KMS-11 (cell line): ENCODE data around the gene MYH9.

Experiments
- H2AFZ ChIP-seq: fragments of 200-600 bp; sonication (generic); 2 replicates; pipeline ENCODE4 v1.6.1; 2016; ENCODE audit warnings: antibody characterized with exemption, mixed run types, low read depth
- H3K27ac ChIP-seq: fragments of 200-600 bp; sonication (generic); 2 replicates; pipeline ENCODE4 v1.6.1; 2016; ENCODE audit warnings: mild to moderate bottlenecking, mixed run types
- H3K27me3 ChIP-seq: fragments of 200-600 bp; sonication (generic); 2 replicates; pipeline ENCODE4 v1.6.1; 2017; ENCODE audit warnings: mild to moderate bottlenecking, low read depth, mixed run types, moderate library complexity; ENCODE audit not compliant: insufficient read depth
- H3K36me3 ChIP-seq: fragments of 200-600 bp; sonication (generic); 2 replicates; pipeline ENCODE4 v1.6.1; 2017; ENCODE audit warnings: mild to moderate bottlenecking, mixed run types; ENCODE audit not compliant: insufficient read depth
- H3K4me1 ChIP-seq: fragments of 200-600 bp; sonication (generic); 2 replicates; pipeline ENCODE4 v1.6.1; 2016; ENCODE audit warnings: mild to moderate bottlenecking, low read depth, mixed run types; ENCODE audit not compliant: poor library complexity, severe bottlenecking
- H3K4me2 ChIP-seq: fragments of 200-600 bp; sonication (generic); 2 replicates; pipeline ENCODE4 v1.7.0; 2016; ENCODE audit warnings: mild to moderate bottlenecking, mixed run types
- H3K4me3 ChIP-seq: fragments of 200-600 bp; sonication (generic); IDR thresholded peaks from 2 replicates; pipeline ENCODE4 v1.6.1; 2017; ENCODE audit warnings: low read depth, low read length, mixed read lengths; ENCODE audit not compliant: insufficient read depth
- H3K79me2 ChIP-seq: fragments of 200-600 bp; sonication (generic); 2 replicates; pipeline ENCODE4 v1.6.1; 2016; ENCODE audit warnings: low read depth, mixed run types; ENCODE audit not compliant: insufficient read depth
- H3K9ac ChIP-seq: fragments of 200-600 bp; sonication (generic); 2 replicates; pipeline ENCODE4 v1.6.1; 2016; ENCODE audit warnings: mild to moderate bottlenecking, mixed run types
- H4K20me1 ChIP-seq: fragments of 200-600 bp; sonication (generic); 2 replicates; pipeline ENCODE4 v1.6.1; 2016; ENCODE audit warnings: mild to moderate bottlenecking, mixed run types; ENCODE audit not compliant: insufficient read depth
- TF ChIP-seq, protein P1 (sequence below): fragments of 200-600 bp; sonication (generic); conservative IDR thresholded peaks from 2 replicates; pipeline ENCODE4 v1.6.1; 2017; ENCODE audit warnings: low read depth, mild to moderate bottlenecking, antibody characterized with exemption, low read length, moderate library complexity, mixed read lengths

Gene MYH9

DNA sequence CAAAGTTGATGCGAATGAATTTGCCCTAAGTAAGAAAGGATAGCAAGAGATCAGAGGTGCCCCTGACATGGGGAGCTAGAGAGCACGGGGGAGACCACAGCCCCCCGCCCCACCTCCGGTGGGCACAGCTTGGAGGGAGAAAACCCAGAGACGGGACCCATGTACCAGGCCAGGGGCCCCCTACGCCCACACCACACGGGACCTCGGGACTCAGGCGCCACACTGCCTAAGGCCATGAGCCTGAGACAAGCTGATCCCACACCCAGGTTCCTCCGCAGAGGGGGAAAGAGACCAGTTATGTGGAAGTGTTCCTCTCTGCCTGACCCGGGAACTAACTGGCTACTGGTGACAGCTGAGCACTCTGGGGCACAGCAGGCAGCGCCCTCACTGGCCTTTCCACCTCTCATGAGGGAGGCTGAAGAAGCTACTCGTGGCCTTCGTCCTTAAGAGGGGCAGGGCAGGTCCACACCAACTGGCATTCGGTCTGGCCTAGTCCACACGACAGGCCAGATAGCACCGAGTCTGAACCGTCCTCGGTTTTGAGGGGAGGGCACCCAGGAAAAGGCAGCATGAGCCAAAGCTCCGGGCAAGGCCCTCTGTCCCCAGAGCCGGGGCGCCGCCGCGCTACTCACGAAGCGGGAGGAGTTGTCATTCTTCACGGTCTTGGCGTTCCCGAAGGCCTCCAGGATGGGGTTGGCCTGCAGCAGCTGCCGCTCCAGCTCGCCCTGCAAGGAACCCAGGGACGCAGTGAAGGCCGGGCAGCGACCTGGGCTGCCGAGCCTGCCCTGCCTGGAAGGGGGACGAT, 65.8 kb downstream of the MYH9 start:
- no peaks in the 10 kb centered on the region for H3K27me3 ChIP-seq
- H2AFZ ChIP-seq, result no peak overlapping the region
- H3K9ac ChIP-seq, result no peak overlapping the region
- no peaks in the 10 kb centered on the region for H3K4me1 ChIP-seq
- H3K36me3 ChIP-seq, result peaks cover 9% of the 10 kb centered on the region; the same call in 1 of the 2 replicates
- no peak overlapping the region for H3K4me3 ChIP-seq
- H3K4me2 ChIP-seq, result no peak overlapping the region
- peaks cover 13% of the 10 kb centered on the region; the same call in 1 of the 2 replicates for H3K79me2 ChIP-seq
- H3K27ac ChIP-seq, result no peak overlapping the region
- no peaks in the 10 kb centered on the region for H4K20me1 ChIP-seq
- TF ChIP-seq, protein P1, sequence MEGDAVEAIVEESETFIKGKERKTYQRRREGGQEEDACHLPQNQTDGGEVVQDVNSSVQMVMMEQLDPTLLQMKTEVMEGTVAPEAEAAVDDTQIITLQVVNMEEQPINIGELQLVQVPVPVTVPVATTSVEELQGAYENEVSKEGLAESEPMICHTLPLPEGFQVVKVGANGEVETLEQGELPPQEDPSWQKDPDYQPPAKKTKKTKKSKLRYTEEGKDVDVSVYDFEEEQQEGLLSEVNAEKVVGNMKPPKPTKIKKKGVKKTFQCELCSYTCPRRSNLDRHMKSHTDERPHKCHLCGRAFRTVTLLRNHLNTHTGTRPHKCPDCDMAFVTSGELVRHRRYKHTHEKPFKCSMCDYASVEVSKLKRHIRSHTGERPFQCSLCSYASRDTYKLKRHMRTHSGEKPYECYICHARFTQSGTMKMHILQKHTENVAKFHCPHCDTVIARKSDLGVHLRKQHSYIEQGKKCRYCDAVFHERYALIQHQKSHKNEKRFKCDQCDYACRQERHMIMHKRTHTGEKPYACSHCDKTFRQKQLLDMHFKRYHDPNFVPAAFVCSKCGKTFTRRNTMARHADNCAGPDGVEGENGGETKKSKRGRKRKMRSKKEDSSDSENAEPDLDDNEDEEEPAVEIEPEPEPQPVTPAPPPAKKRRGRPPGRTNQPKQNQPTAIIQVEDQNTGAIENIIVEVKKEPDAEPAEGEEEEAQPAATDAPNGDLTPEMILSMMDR, result no peak

DNA sequence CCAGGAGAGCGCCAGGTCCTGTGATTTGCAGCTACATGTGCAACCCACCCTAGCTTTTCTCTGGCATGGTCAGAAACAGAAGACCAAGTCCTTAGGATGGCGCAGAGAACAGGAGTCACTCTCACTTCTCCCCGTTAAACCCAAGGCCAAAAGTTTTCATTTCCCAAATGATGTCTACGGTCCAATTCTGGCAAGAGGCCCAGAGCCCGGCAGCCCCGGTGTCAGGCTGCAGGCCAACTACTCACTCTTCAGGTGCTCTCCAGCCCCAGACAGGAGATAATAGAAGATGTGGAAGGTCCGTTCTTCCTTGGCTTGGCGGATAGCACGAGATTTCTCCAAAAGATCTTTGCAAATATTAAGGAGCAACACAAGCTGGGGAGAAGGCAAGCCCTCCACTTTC, 67.2 kb downstream of the MYH9 start:
- Histone ChIP-seq H3K27me3 (no peaks in the 10 kb centered on the region), H3K4me2 (no peak overlapping the region), H3K79me2 (peaks cover 7% of the 10 kb centered on the region; the same call in 1 of the 2 replicates), H3K27ac (no peak overlapping the region), H3K9ac (no peak overlapping the region), H2AFZ (no peak overlapping the region), H3K4me1 (no peaks in the 10 kb centered on the region), H4K20me1 (no peaks in the 10 kb centered on the region), H3K36me3 (peaks cover 9% of the 10 kb centered on the region; the same call in 1 of the 2 replicates), H3K4me3 (no peak overlapping the region)
- TF ChIP-seq, protein P1, result no peak

DNA sequence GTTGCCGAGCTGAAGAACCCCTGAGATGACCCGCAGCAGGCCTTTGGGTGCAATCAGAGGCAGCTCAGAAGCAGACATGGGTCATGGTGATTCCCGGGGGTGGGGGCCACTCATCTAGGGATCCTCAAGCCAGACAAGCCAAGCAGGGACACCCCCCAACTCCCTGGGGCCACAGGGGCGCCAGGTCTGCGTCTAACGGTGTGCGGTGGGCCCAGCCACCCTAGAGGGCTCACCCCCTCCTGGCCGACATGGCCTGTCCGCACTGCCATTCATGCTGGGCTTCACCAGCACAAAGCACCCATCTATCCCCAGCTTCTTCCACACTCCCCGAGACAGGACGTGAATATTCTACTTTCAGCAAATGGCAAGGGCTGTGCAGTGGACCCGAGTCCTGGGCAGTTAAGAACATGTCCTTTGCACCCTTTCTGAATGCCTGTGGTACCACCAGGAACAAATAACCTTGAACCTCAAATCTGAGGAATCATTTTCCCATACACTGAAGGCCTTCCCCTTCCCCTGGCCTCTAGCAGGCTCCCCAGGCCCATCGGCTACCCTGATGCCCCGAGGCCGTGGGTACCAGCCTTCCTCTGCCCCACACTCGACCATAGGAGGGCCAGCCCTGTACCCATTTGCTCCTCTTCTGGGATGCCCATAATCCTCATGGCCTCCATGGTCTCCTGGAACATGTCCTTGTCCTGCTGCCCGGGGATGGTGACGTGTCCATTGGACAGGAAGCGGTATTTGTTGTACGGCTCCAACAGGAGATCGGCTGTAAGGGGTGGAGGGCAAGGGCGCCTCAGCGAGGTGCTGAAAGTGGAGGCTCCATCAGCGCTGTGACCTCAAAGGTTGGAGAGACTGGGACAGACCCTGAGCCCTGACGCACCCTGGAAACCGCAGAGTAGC, 67.9 kb downstream of the MYH9 start:
- Histone ChIP-seq H3K4me2 (no peak overlapping the region), H3K27ac (no peak overlapping the region), H3K4me3 (no peak overlapping the region), H2AFZ (no peak overlapping the region), H3K36me3 (peaks cover 8% of the 10 kb centered on the region; the same call in 1 of the 2 replicates), H3K79me2 (peaks cover 7% of the 10 kb centered on the region; the same call in 1 of the 2 replicates), H3K27me3 (no peaks in the 10 kb centered on the region), H4K20me1 (no peaks in the 10 kb centered on the region), H3K9ac (no peak overlapping the region), H3K4me1 (no peaks in the 10 kb centered on the region)
- TF ChIP-seq, protein P1, result no peak

DNA sequence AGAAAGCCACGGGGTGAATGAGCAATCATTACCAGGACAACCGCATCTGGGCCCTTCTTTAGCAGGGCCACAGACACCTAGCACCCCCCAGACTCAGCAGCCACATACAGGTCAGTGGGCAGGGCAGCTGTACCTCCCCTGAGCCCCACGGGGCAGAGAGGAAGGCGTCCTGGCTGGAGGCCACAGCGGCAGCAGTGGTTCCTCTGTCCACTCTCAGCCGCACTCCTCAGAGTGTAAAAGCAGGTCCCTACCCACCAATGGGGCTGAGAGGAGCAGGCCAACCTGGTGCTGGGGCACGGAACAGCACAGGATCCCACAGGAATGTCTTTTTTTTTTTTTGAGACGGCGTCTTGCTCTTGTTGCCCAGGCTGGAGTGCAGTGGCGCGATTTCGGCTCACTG, 69.3 kb downstream of the MYH9 start:
- H3K4me1 ChIP-seq, result no peaks in the 10 kb centered on the region
- H3K9ac ChIP-seq, result no peak overlapping the region
- peaks cover 13% of the 10 kb centered on the region; the same call in 1 of the 2 replicates for H3K36me3 ChIP-seq
- no peak overlapping the region for H3K4me2 ChIP-seq
- H3K27ac ChIP-seq, result no peak overlapping the region
- no peak overlapping the region for H3K4me3 ChIP-seq
- no peaks in the 10 kb centered on the region for H4K20me1 ChIP-seq
- no peaks in the 10 kb centered on the region for H3K27me3 ChIP-seq
- TF ChIP-seq, protein P1, result no peak
- no peak overlapping the region for H2AFZ ChIP-seq
- H3K79me2 ChIP-seq, result peaks cover 7% of the 10 kb centered on the region; the same call in 1 of the 2 replicates
